Dedifferentiated amniotic fluid mesenchymal stem cell (primary cell): ENCODE measurements around the gene CDK18.

ENCODE experiments used
- DNase-seq: peaks from one replicate; pipeline ENCODE4 v3.0.0-alpha.2; 2016; ENCODE audit errors: extremely low spot score

CDK18 gene

GRCh38 chr1:205505076-205505729, 734 bp downstream of the CDK18 start:
- DNase-seq, result no peak

GRCh38 chr1:205505791-205506190, 1.3 kb downstream of the CDK18 start:
- DNase-seq, result no peak

- DNase-seq, result no peak
Observed at GRCh38 chr1:205506409-205507200, 2.1 kb downstream of the CDK18 start.

GRCh38 chr1:205508227-205508714, 3.8 kb downstream of the CDK18 start:
- no peak for DNase-seq

GRCh38 chr1:205510308-205510950, 6.0 kb downstream of the CDK18 start:
- DNase-seq, result no peak

GRCh38 chr1:205510951-205511330, 6.5 kb downstream of the CDK18 start:
- no peak for DNase-seq

GRCh38 chr1:205512059-205513045, 7.9 kb downstream of the CDK18 start:
- no peak for DNase-seq

GRCh38 chr1:205513774-205514173, 9.3 kb downstream of the CDK18 start:
- no peak for DNase-seq

GRCh38 chr1:205514211-205515142, 10.0 kb downstream of the CDK18 start:
- DNase-seq, result no peak

- no peak for DNase-seq
Observed at GRCh38 chr1:205515781-205516253, 11.3 kb downstream of the CDK18 start.

GRCh38 chr1:205516362-205516761, 11.9 kb downstream of the CDK18 start:
- no peak for DNase-seq

- no peak for DNase-seq
Observed at GRCh38 chr1:205517288-205517687, 12.8 kb downstream of the CDK18 start.

- DNase-seq, result no peak
Observed at GRCh38 chr1:205517763-205518162, 13.3 kb downstream of the CDK18 start.

GRCh38 chr1:205518661-205519540, 14.4 kb downstream of the CDK18 start:
- DNase-seq, result no peak

GRCh38 chr1:205519541-205520131, 15.2 kb downstream of the CDK18 start:
- DNase-seq, result no peak

- no peak for DNase-seq
Observed at GRCh38 chr1:205520709-205521108, 16.2 kb downstream of the CDK18 start.

GRCh38 chr1:205521686-205522085, 17.2 kb downstream of the CDK18 start:
- DNase-seq, result no peak

GRCh38 chr1:205522692-205523091, 18.2 kb downstream of the CDK18 start:
- no peak for DNase-seq
